H9 (cell line): ENCODE measurements around the gene ANK2. TPM values are rescaled to one million over a fixed set of nuclear protein-coding genes. Genes with fewer than 3 reads are reported as not detected.

Source experiments
- DNase-seq: peaks from one replicate; pipeline ENCODE4 v3.0.0-alpha.2; 2017
- H2AFZ ChIP-seq: one replicate; pipeline ENCODE4 v1.6.1; 2013; ENCODE audit warnings: mild to moderate bottlenecking, low read length, control low read depth, moderate library complexity
- H2AK5ac ChIP-seq: 2 replicates; pipeline ENCODE4 v1.6.1; 2013; ENCODE audit warnings: low read length, control low read depth, mixed read lengths; ENCODE audit not compliant: insufficient read length
- H2BK120ac ChIP-seq: one replicate; pipeline ENCODE4 v1.6.1; 2013; ENCODE audit warnings: low read depth, mild to moderate bottlenecking, low read length, control low read depth, inconsistent platforms; ENCODE audit not compliant: poor library complexity, severe bottlenecking
- H2BK12ac ChIP-seq: 2 replicates; pipeline ENCODE4 v1.6.1; 2013; ENCODE audit warnings: low read length, control low read depth, mixed read lengths, low read depth; ENCODE audit not compliant: insufficient read length
- H2BK15ac ChIP-seq: 2 replicates; pipeline ENCODE4 v1.6.1; 2013; ENCODE audit warnings: low read depth, low read length, control low read depth
- H2BK20ac ChIP-seq: one replicate; pipeline ENCODE4 v1.6.1; 2013; ENCODE audit warnings: low read depth, mild to moderate bottlenecking, low read length, control low read depth, inconsistent platforms; ENCODE audit not compliant: poor library complexity, severe bottlenecking
- H2BK5ac ChIP-seq: 2 replicates; pipeline ENCODE4 v1.6.1; 2013; ENCODE audit warnings: low read length, control low read depth, mixed read lengths; ENCODE audit not compliant: insufficient read length
- H3K14ac ChIP-seq: 2 replicates; pipeline ENCODE4 v1.6.1; 2013; ENCODE audit warnings: low read length, control low read depth; ENCODE audit not compliant: insufficient read depth
- H3K18ac ChIP-seq: 2 replicates; pipeline ENCODE4 v1.6.1; 2013; ENCODE audit warnings: low read depth, mild to moderate bottlenecking, mixed read lengths, low read length, control low read depth; ENCODE audit not compliant: insufficient read length
- H3K23ac ChIP-seq: 2 replicates; pipeline ENCODE4 v1.6.1; 2013; ENCODE audit warnings: low read length, control low read depth, mixed read lengths, low read depth; ENCODE audit not compliant: insufficient read length
- H3K23me2 ChIP-seq: 2 replicates; pipeline ENCODE4 v1.6.1; 2013; ENCODE audit warnings: low read depth, mild to moderate bottlenecking, mixed read lengths, low read length, control low read depth; ENCODE audit not compliant: insufficient read length, poor library complexity, severe bottlenecking
- H3K27ac ChIP-seq: 2 replicates; pipeline ENCODE4 v1.5.1; 2013; ENCODE audit warnings: low read length, control low read depth, mixed read lengths, low read depth; ENCODE audit not compliant: insufficient read length
- H3K27me3 ChIP-seq: 2 replicates; pipeline ENCODE4 v1.6.1; 2013; ENCODE audit warnings: low read length, control low read depth, inconsistent platforms; ENCODE audit not compliant: insufficient read depth
- H3K4ac ChIP-seq: 2 replicates; pipeline ENCODE4 v1.6.1; 2013; ENCODE audit warnings: low read depth, mild to moderate bottlenecking, control low read depth, inconsistent platforms, low read length, moderate library complexity
- H3K4me1 ChIP-seq: 2 replicates; pipeline ENCODE4 v1.6.1; 2013; ENCODE audit warnings: low read length, control low read depth, inconsistent platforms; ENCODE audit not compliant: insufficient read depth
- H3K4me2 ChIP-seq: 2 replicates; pipeline ENCODE4 v1.6.1; 2013; ENCODE audit warnings: low read length, control low read depth, mixed read lengths; ENCODE audit not compliant: insufficient read length, insufficient read depth
- H3K56ac ChIP-seq: 2 replicates; pipeline ENCODE4 v1.6.1; 2013; ENCODE audit warnings: low read depth, mild to moderate bottlenecking, mixed read lengths, low read length, control low read depth; ENCODE audit not compliant: insufficient read length
- H3K79me1 ChIP-seq: 2 replicates; pipeline ENCODE4 v1.6.1; 2013; ENCODE audit warnings: low read depth, mild to moderate bottlenecking, moderate library complexity, low read length, control low read depth, inconsistent platforms; ENCODE audit not compliant: insufficient read depth, poor library complexity, severe bottlenecking
- H3K79me2 ChIP-seq: 2 replicates; pipeline ENCODE4 v1.6.1; 2013; ENCODE audit warnings: low read length, control low read depth, inconsistent platforms; ENCODE audit not compliant: insufficient read depth
- H3K9ac ChIP-seq: 2 replicates; pipeline ENCODE4 v1.6.1; 2013; ENCODE audit warnings: low read length, control low read depth, mixed read lengths; ENCODE audit not compliant: insufficient read length; ENCODE audit errors: extremely low read depth
- H3K9me3 ChIP-seq: one replicate; pipeline ENCODE4 v1.6.1; 2013; ENCODE audit warnings: low read depth, low read length, inconsistent platforms; ENCODE audit not compliant: control insufficient read depth
- H3T11ph ChIP-seq: one replicate; pipeline ENCODE4 v1.6.1; 2013; ENCODE audit warnings: mild to moderate bottlenecking, low read length, control low read depth, inconsistent platforms
- H4K20me1 ChIP-seq: one replicate; pipeline ENCODE4 v1.6.1; 2013; ENCODE audit not compliant: control insufficient read depth, insufficient read length, insufficient read depth
- H4K5ac ChIP-seq: 2 replicates; pipeline ENCODE4 v1.6.1; 2013; ENCODE audit warnings: low read depth, mild to moderate bottlenecking, mixed read lengths, low read length, control low read depth; ENCODE audit not compliant: insufficient read length
- H4K8ac ChIP-seq: replicated peaks from 2 replicates; pipeline ENCODE4 v1.6.1; 2013; ENCODE audit warnings: low read length, control low read depth, mixed read lengths, low read depth; ENCODE audit not compliant: insufficient read length
- H4K91ac ChIP-seq: 2 replicates; pipeline ENCODE4 v1.6.1; 2013; ENCODE audit warnings: low read depth, mild to moderate bottlenecking, moderate library complexity, mixed read lengths, low read length, control low read depth; ENCODE audit not compliant: insufficient read length
- H3K27ac Mint-ChIP-seq, 3 experiments: 2 replicates in 2 of 3; 3 replicates in 1 of 3; pipeline ENCODE4 v1.8.0; 2020 to 2021; ENCODE audit warnings: mixed read lengths in 3 of 3, mild to moderate bottlenecking in 1 of 3, moderate library complexity in 1 of 3
- H3K27me3 Mint-ChIP-seq: 2 replicates; pipeline ENCODE4 v1.8.0; 2021; ENCODE audit warnings: low read depth, mild to moderate bottlenecking, moderate library complexity, mixed read lengths
- H3K36me3 Mint-ChIP-seq, 3 experiments: 2 replicates in 2 of 3; 3 replicates in 1 of 3; pipeline ENCODE4 v1.8.0; 2020 to 2021; ENCODE audit warnings: low read depth in 3 of 3, mixed read lengths in 3 of 3; ENCODE audit not compliant: insufficient read depth in 1 of 3
- H3K4me1 Mint-ChIP-seq, 2 experiments: 2 replicates each; pipeline ENCODE4 v1.8.0; 2020; ENCODE audit warnings: mixed read lengths in 2 of 2
- H3K4me3 Mint-ChIP-seq, 2 experiments: 2 replicates in 1 of 2; 3 replicates in 1 of 2; pipeline ENCODE4 v1.8.0; 2020 to 2021; ENCODE audit warnings: mild to moderate bottlenecking in 2 of 2, mixed read lengths in 2 of 2, moderate library complexity in 1 of 2
- H3K9me3 Mint-ChIP-seq, 2 experiments: 2 replicates in 1 of 2; 3 replicates in 1 of 2; pipeline ENCODE4 v1.8.0; 2020; ENCODE audit warnings: mild to moderate bottlenecking in 2 of 2, mixed read lengths in 2 of 2, moderate library complexity in 1 of 2
- CTCF ChIP-seq: fragments of 200-600 bp; sonication (generic); conservative IDR thresholded peaks from 3 replicates; pipeline ENCODE4 v1.8.0; 2021; ENCODE audit warnings: antibody characterized with exemption, mild to moderate bottlenecking
- WGBS: extraction: QIAGEN DNeasy Blood & Tissue Kit; methylation state at CpG from one replicate; pipeline ENCODE4 v1.1.7; 2013; ENCODE audit warnings: missing lambda C conversion rate, low lambda C conversion rate, mixed read lengths; ENCODE audit not compliant: insufficient read length; ENCODE audit errors: extremely low coverage; 5-methylcytosine and 5-hydroxymethylcytosine counted together
- total RNA-seq: library from RNA; stranded (reverse); gene quantifications from 2 replicates; pipeline ENCODE4 v1.2.1, GENCODE V29; 2021

ANK2 gene
- total RNA-seq, 1 experiment from 2014 or later = 36.8 TPM

GRCh38 chr4:113209153-113209552, 159.7 kb downstream of the ANK2 start:
- no peak for TF ChIP-seq CTCF
- Histone ChIP-seq H3K56ac (no peak overlapping the region), H3K27me3 (no peaks in the 10 kb centered on the region)

More at GRCh38 chr4:113209153-113209552, 159.7 kb downstream of the ANK2 start:
- H3K18ac ChIP-seq = no peak overlapping the region
- no peak overlapping the region for H2AFZ ChIP-seq
- peaks cover 21 to 23% of the 10 kb centered on the region in 2 experiments for H3K4me1 Mint-ChIP-seq
- H3K27me3 Mint-ChIP-seq = no peaks in the 10 kb centered on the region
- no peak overlapping the region for H2BK5ac ChIP-seq
- H3K27ac ChIP-seq = no peak overlapping the region
- H3K23me2 ChIP-seq = no peaks in the 10 kb centered on the region
- no peaks in the 10 kb centered on the region for H3K9me3 ChIP-seq
- H4K5ac ChIP-seq = no peak overlapping the region
- no peak for DNase-seq
- no peak overlapping the region for H2AK5ac ChIP-seq
- no CpG with 5 or more reads among the region's 4 CpGs for WGBS
- no peak overlapping the region for H2BK12ac ChIP-seq
- no peaks in the 10 kb centered on the region for H3K79me2 ChIP-seq
- no peak overlapping the region for H3T11ph ChIP-seq
- H3K14ac ChIP-seq = no peak overlapping the region
- H3K79me1 ChIP-seq = no peaks in the 10 kb centered on the region
- no peak overlapping the region for H3K4me2 ChIP-seq
- H2BK20ac ChIP-seq = no peak overlapping the region
- H3K4me3 Mint-ChIP-seq = no peak overlapping the region
- no peaks in the 10 kb centered on the region for H4K20me1 ChIP-seq
- H2BK15ac ChIP-seq = no peak overlapping the region
- H3K27ac Mint-ChIP-seq = peak overlapping the region; percentile 68 to 90 (median 78)
- no peak overlapping the region for H2BK120ac ChIP-seq
- no peak overlapping the region for H3K23ac ChIP-seq
- H3K4me1 ChIP-seq = peaks cover 4% of the 10 kb centered on the region; the same call in 1 of the 2 replicates
- H3K9ac ChIP-seq = no peak overlapping the region
- no peak overlapping the region for H4K8ac ChIP-seq
- no peaks in the 10 kb centered on the region for H3K9me3 Mint-ChIP-seq
- H3K36me3 Mint-ChIP-seq = peaks cover 0 to 2% (median 0%) of the 10 kb centered on the region in 3 experiments; a peak in 1 of 7 replicates
- no peak overlapping the region for H4K91ac ChIP-seq
- H3K4ac ChIP-seq = no peak overlapping the region
